Activated gamma-delta T cell (primary cell): ENCODE results near the gene DBP.
A peak's percentile ranks its signal among the peaks of the same experiment; 100 is the strongest.
"Not testable (repeated sequence)": the region's sequence is repeated elsewhere in the genome, so short reads cannot be mapped to it uniquely, and the experiment has no call there.

Source experiments
- DNase-seq: peaks from one replicate; lab custom pipeline; 2025; lab: John Stamatoyannopoulos, UW

Gene DBP

DNA sequence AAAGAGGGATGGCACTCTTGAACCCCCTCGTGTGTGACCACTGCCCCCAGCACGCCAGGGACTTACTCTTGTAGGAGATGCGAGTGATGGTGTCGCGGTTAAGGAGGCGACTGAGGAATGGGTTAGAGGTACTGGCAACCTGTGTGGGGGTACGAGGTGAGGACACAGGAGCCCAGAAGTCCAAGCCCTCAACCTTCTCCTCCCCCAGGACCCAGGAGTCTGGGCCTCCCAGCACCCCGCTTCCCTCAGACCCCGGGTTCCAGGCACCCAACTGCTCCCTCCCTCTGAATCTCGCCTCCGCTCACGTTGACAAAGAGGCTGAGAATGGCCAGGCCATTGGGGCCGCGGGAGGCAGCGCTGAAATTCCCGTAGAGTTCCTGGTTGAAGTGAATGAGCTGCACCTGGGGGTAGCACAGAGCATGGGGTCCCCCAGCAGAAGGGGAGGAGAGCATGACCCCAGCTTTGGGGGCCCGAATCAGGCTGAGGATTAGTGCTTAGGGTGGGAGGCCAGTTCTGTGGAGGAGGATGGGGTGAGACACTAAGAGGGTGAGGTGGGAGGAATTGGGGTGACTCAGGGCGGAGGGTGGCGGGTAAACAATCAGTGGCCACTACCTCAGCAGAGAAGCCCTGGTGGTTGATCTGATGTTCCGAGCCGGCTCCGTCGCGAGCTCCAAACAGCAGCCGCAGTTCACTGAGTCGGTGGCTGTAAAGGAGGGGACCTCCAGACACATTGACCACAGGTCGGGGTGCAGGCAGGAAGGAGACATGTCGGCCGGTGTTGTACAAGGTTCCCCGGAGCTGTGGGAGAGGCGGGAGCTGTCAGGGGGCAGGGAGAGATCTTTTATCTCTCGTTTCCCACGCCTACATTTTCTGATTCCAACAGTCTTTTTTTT is 2.5 kb upstream of the DBP start:
- DNase-seq = no peak

- DNase-seq = no peak
Observed at GRCh38 chr19:48638831-48639381, 1.7 kb upstream of the DBP start.

DNA sequence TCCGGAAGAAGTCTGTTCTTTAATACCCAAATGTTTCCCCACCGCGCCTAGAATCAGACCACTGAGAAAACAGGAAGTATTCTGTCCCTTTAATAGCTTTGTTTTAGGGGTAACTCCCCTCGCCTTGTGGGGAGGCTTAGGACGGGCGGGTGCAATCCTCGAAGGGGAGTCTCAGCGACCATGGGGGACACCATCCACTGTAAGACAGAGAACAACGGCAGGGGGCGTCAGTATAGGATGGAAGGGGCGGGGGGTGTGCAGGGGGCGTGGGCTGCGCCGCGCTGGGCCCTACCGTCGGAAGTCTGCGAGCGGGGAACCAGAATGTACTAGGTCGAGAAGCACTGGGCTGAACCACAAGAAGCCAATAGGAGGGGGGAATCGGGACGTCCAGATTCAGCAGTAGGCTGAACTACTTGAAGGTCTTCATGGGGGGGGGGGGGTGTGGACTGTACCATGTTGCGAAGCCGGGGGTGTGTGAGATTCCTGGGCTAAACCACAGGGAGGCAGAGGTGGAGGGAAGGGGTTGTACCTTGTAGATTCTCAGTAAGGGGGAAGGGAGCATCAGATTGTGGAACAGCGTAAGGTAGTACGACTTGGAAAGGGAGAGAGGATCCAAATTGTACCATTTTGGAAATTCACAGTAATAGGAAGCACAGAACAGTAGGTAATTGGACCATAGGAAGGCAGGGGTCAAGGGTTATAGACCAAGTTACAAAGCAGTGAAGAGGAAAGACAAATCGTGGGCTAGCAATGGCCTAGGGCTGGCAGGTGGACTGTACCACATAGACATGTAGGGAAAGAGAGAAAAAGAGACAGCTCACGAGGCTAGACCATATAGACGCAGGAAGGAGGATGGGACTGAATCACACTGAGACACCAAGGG is 1.0 kb upstream of the DBP start:
- peak; percentile 67 for DNase-seq

DNA sequence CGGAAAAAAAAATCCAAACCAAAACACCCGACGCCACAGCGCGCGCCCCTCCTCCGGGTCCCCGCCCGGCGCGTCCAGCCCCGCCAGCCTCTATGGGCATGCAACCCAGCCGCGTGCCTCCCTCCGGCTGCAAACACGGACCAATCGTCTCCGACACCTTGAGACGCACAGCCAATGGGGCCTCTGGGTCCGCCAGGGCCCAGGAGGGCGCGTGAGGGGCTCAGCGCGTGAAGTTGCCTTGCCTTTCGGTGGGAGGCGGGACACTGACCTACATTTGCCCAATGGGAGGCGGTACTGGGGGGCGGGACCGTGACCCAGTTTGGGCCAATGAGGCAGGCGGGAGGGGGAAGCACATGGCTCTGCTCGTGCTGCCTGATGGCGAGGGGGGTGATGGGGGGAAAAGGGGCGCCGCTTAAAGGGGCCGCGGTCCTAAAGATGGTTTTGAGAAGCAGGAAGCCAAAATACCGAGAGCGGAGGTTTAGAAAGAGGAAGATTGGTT is 319 bp upstream of the DBP start:
- DNase-seq = peak; percentile 98

GRCh38 chr19:48635966-48636858 is 967 bp downstream of the DBP start:
- DNase-seq = no peak

- peak; percentile 73 for DNase-seq
Observed at GRCh38 chr19:48635263-48635965, 1.8 kb downstream of the DBP start.

GRCh38 chr19:48634424-48635262 is 2.5 kb downstream of the DBP start:
- peak; percentile 82 for DNase-seq

- DNase-seq = no peak
Observed at GRCh38 chr19:48634036-48634342, 3.2 kb downstream of the DBP start.

GRCh38 chr19:48633148-48634035 is 3.8 kb downstream of the DBP start:
- no peak for DNase-seq

DNA sequence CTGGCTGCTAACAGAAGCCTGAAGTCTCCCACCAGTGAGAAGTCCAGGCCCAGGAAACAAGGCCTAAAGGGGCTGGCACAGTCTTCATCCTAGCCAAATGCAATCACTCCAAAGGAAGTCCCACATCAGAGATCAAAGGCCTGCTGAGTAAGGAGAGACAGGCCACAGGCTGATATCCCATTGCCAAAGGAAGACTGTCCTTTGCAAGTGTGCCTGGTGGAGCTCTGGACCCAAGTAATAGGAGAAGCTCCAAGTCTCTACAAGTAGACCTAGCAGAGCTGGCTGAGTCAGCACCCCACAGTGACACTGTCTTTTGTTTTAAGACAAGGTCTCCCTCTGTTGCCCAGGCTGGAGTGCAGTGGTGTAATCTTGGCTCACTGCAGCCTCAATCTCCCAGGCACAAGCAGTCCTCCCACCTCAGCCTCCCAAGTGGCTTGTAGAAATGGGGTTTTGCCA is 4.5 kb downstream of the DBP start:
- no peak for DNase-seq

DNA sequence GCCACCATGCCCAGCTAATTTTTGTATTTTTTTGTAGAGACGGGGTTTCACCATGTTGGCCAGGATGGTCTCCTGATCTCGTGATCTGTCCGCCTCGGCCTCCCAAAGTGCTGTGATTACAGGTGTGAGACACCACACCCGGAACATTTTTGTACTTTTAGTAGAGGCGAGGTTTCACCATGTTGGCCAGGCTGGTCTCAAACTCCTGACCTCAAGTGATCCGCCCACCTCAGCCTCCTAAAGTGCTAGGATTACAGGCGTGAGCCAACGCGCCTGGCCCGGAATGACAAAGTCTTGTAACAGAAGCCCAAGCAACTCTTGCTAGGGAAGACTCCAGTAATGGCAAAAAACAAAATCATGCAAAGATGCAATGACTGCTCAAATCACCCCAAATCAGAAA is 4.9 kb downstream of the DBP start:
- DNase-seq = not testable (repeated sequence)

DNA sequence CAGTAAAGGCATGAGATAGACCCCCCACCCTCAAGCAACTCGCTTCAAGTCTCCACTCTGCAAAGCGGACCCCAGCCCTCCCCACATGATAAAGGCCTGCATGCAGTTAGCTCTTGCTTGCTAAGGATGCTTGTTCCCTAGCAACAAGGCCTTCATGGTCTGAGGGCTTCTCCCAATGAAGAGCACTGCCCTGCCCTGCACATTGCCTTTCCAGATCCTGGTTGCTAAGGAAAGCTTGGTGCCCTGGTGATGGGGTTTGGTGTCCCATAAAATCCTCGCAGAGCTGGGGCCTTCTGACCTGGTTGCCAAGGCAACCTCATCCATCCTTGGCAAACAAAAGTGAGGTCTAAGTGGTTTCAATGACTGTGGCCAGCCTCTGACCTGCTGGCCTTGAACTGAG is 6.0 kb downstream of the DBP start:
- DNase-seq = no peak

GRCh38 chr19:48630296-48631063 is 6.7 kb downstream of the DBP start:
- no peak for DNase-seq

- DNase-seq = no peak
Observed at GRCh38 chr19:48629599-48630295, 7.4 kb downstream of the DBP start.

DNA sequence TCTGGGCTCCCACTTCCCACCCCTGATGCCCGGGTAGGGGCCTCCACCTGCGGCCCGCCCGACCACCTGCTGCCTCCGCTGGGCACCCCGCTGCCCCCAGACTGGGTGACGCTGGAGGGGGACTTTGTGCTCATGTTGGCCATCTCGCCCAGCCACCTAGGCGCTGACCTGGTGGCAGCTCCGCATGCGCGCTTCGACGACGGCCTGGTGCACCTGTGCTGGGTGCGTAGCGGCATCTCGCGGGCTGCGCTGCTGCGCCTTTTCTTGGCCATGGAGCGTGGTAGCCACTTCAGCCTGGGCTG is 7.9 kb downstream of the DBP start:
- no peak for DNase-seq

GRCh38 chr19:48628486-48629296 is 8.5 kb downstream of the DBP start:
- no peak for DNase-seq

DNA sequence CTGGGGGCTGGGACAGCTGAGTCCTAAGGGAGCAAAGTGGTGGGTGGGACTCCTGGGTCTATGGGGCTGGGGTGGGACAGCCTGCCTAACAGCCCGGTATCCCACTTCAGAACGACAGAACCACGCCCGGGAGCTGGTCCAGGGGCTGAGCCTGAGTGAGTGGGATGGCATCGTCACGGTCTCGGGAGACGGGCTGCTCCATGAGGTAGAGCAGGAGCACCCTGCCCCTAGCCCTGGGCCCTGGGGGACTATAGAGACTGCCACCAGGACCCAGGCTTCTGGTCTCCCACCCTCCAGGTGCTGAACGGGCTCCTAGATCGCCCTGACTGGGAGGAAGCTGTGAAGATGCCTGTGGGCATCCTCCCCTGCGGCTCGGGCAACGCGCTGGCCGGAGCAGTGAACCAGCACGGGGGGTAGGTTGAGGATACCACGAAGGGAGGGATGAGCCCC is 9.3 kb downstream of the DBP start:
- no peak for DNase-seq
